Body of pancreas (tissue), 4 donors: ENCODE data around the gene ZYG11B. TPM values are rescaled to one million over a fixed set of nuclear protein-coding genes. Genes with fewer than 3 reads are reported as not detected.
"Not testable (repeated sequence)": the region's sequence is repeated elsewhere in the genome, so short reads cannot be mapped to it uniquely, and the experiment has no call there.

Experiments used
- ATAC-seq: fragments of 150-250 bp; one replicate; pipeline ENCODE4 v1.9.1; 2016
- DNase-seq, 4 donors: peaks; one replicate each; pipeline ENCODE4 v3.0.0-alpha.2; 2019
- H3K27ac ChIP-seq, 4 donors: fragments of 200-600 bp; sonication (generic); 1 replicate in 3 of 4; 2 replicates in 1 of 4; pipeline versions ENCODE4 v1.5.1 to v1.6.1; 2016 to 2019; ENCODE audit warnings: mild to moderate bottlenecking in 1 of 4, mixed read lengths in 1 of 4, moderate library complexity in 1 of 4
- H3K27me3 ChIP-seq, 2 donors: fragments of 200-600 bp; sonication (generic); one replicate each; pipeline ENCODE4 v1.6.0; 2016; ENCODE audit warnings: mild to moderate bottlenecking in 1 of 2
- H3K36me3 ChIP-seq, 2 donors: fragments of 200-600 bp; sonication (generic); replicated peaks in 1 of 2; 2 replicates each; pipeline ENCODE4 v1.5.1; 2016; ENCODE audit warnings: low read depth in 2 of 2; ENCODE audit not compliant: insufficient read depth in 1 of 2
- H3K4me1 ChIP-seq: fragments of 200-600 bp; sonication (generic); one replicate; pipeline ENCODE4 v1.6.0; 2016
- H3K4me3 ChIP-seq, 2 donors: fragments of 200-600 bp; sonication (generic); 1 replicate in 1 of 2; 2 replicates in 1 of 2; pipeline ENCODE4 v1.5.1; 2016 to 2019
- H3K9me3 ChIP-seq, 3 donors: fragments of 200-600 bp; sonication (generic); 1 replicate in 2 of 3; 2 replicates in 1 of 3; pipeline ENCODE4 v1.5.1; 2016
- POLR2A ChIP-seq, 3 donors: fragments of 450-650 bp; IDR thresholded peaks; one replicate each; pipeline ENCODE4 v1.6.1; 2016; ENCODE audit warnings: antibody characterized with exemption in 3 of 3, mild to moderate bottlenecking in 2 of 3
- WGBS, 2 donors: methylation state at CpG; one replicate each; pipeline ENCODE4 v1.1.5; 2017; 5-methylcytosine and 5-hydroxymethylcytosine counted together
- intact Hi-C: fragments of 100-400 bp; cut with DNase I; formaldehyde crosslinking; loops from one replicate; pipeline ENCODE4 v1.15.1; 2023
- total RNA-seq, 2 donors: library from RNA; depleted of rRNA; stranded (reverse); fragments of >200 nt; gene quantifications; one replicate each; pipeline ENCODE4 v1.1.0, GENCODE V29; 2016
- TF ChIP-seq, protein P1 (sequence below), 7 experiments: fragments of 450-650 bp in 4 of 7; fragments of 200-600 bp in 3 of 7; sonication (generic) in 3 of 7; IDR thresholded peaks; one replicate each; pipeline ENCODE4 v1.5.1; 2016 to 2019; ENCODE audit warnings: antibody characterized with exemption in 7 of 7

Gene ZYG11B
- total RNA-seq, 2 donors from 2014 or later: 16.3 to 16.5 TPM

GRCh38 chr1:52747450-52747849 is 21.2 kb downstream of the ZYG11B start:
- Histone ChIP-seq H3K4me1 (peaks cover 13% of the 10 kb centered on the region), H3K27me3 (no peaks in the 10 kb centered on the region), H3K4me3 (no peak overlapping the region), H3K9me3 (no peaks in the 10 kb centered on the region), H3K36me3 (no peaks in the 10 kb centered on the region), H3K27ac (no peak overlapping the region)
- ATAC-seq: no peak
- TF ChIP-seq, protein P1, sequence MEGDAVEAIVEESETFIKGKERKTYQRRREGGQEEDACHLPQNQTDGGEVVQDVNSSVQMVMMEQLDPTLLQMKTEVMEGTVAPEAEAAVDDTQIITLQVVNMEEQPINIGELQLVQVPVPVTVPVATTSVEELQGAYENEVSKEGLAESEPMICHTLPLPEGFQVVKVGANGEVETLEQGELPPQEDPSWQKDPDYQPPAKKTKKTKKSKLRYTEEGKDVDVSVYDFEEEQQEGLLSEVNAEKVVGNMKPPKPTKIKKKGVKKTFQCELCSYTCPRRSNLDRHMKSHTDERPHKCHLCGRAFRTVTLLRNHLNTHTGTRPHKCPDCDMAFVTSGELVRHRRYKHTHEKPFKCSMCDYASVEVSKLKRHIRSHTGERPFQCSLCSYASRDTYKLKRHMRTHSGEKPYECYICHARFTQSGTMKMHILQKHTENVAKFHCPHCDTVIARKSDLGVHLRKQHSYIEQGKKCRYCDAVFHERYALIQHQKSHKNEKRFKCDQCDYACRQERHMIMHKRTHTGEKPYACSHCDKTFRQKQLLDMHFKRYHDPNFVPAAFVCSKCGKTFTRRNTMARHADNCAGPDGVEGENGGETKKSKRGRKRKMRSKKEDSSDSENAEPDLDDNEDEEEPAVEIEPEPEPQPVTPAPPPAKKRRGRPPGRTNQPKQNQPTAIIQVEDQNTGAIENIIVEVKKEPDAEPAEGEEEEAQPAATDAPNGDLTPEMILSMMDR (IDR thresholded peaks at IDR 0.05): no peak
- no peak for TF ChIP-seq POLR2A (IDR thresholded peaks at IDR 0.05)
- 83 to 97% methylated on average over 1 of the region's 1 CpG for WGBS, 2 donors
- no peak for DNase-seq
- intact Hi-C loops: no loop called here

GRCh38 chr1:52748119-52748518 is 21.9 kb downstream of the ZYG11B start:
- intact Hi-C loops: no loop called here
- no peaks in the 10 kb centered on the region for H3K27me3 ChIP-seq
- H3K4me1 ChIP-seq: peaks cover 14% of the 10 kb centered on the region
- H3K4me3 ChIP-seq: no peak overlapping the region
- ATAC-seq (no peak), DNase-seq (no peak)
- no peak for TF ChIP-seq POLR2A (IDR thresholded peaks at IDR 0.05)
- TF ChIP-seq, protein P1 (IDR thresholded peaks at IDR 0.05): peak in 2 of 7 experiments; percentile 18 to 29
- H3K9me3 ChIP-seq: no peaks in the 10 kb centered on the region
- H3K27ac ChIP-seq: no peak overlapping the region
- no peaks in the 10 kb centered on the region for H3K36me3 ChIP-seq

DNA sequence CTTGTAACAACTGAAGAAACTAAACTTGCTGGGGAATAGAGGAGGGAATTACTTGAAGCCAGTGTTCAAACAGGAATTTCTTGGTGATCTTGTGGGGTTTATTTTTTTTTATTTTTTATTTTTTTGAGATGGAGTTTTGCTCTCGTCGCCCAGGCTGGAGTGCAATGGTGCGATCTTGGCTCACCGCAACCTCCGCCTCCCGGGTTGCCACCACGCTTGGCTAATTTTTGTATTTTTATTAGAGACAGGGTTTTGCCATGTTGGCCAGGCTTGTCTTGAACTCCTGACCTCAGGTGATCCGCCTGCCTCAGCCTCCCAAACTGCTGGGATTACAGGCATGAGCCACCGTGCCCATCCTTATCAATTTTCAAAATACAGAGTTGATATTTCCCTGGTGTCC is 23.2 kb downstream of the ZYG11B start:
- H3K4me3 ChIP-seq, H3K27me3 ChIP-seq, intact Hi-C loops, DNase-seq, H3K9me3 ChIP-seq, H3K27ac ChIP-seq, H3K36me3 ChIP-seq, ATAC-seq: not testable (repeated sequence)
- H3K4me1 ChIP-seq: peaks cover 14% of the 10 kb centered on the region
- WGBS, 2 donors: 82 to 89% methylated on average over 9 of the region's 9 CpGs

- peaks cover 14% of the 10 kb centered on the region for H3K4me1 ChIP-seq
- H3K9me3 ChIP-seq, intact Hi-C loops, H3K4me3 ChIP-seq, H3K27ac ChIP-seq, H3K36me3 ChIP-seq, ATAC-seq, DNase-seq, H3K27me3 ChIP-seq: not testable (repeated sequence)
- 83 to 85% methylated on average over 6 of the region's 6 CpGs for WGBS, 2 donors
Observed at GRCh38 chr1:52750139-52750538, 23.9 kb downstream of the ZYG11B start.

GRCh38 chr1:52751589-52752483 is 25.6 kb downstream of the ZYG11B start:
- peaks cover 14% of the 10 kb centered on the region for H3K4me1 ChIP-seq
- no peak overlapping the region for H3K27ac ChIP-seq
- no peak for ATAC-seq
- H3K4me3 ChIP-seq: no peak overlapping the region
- H3K27me3 ChIP-seq: no peaks in the 10 kb centered on the region
- TF ChIP-seq POLR2A (IDR thresholded peaks at IDR 0.05): no peak
- TF ChIP-seq, protein P1 (IDR thresholded peaks at IDR 0.05): no peak
- DNase-seq: peak in 3 of 4 donors; percentile 34 to 61 (median 38)
- H3K9me3 ChIP-seq: no peaks in the 10 kb centered on the region
- WGBS, 2 donors: 4 to 6% methylated on average over 3 of the region's 3 CpGs
- no peaks in the 10 kb centered on the region for H3K36me3 ChIP-seq
- intact Hi-C loops: no loop called here

DNA sequence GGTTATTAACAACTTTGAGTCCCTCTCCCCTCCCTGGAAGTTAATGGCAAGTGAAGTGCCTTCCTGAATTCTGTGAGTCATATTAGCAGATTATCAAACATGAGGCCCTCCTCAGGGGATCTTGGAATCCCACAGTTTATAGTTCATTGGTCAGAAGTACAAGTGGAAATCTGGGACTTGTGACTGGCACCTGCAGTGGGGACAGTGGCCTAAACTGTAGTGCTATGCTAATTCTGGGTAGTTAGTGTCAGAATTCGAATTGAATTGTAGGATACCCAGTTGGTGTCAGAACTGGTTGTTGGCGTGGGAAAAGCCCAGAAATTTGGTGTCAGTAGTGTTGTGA is 26.2 kb downstream of the ZYG11B start:
- ATAC-seq (no peak), DNase-seq (no peak)
- H3K27ac ChIP-seq: no peak overlapping the region
- intact Hi-C loops: no loop called here
- no peaks in the 10 kb centered on the region for H3K36me3 ChIP-seq
- TF ChIP-seq POLR2A (IDR thresholded peaks at IDR 0.05): no peak
- TF ChIP-seq, protein P1 (IDR thresholded peaks at IDR 0.05): no peak
- no peaks in the 10 kb centered on the region for H3K27me3 ChIP-seq
- H3K9me3 ChIP-seq: no peaks in the 10 kb centered on the region
- peaks cover 14% of the 10 kb centered on the region for H3K4me1 ChIP-seq
- 94 to 100% methylated on average over 2 of the region's 2 CpGs for WGBS, 2 donors
- no peak overlapping the region for H3K4me3 ChIP-seq
